ENCODE data around the gene ZNF519. TPM values are rescaled to one million over a fixed set of nuclear protein-coding genes. Genes with fewer than 3 reads are reported as not detected.
"Not testable (repeated sequence)": the region's sequence is repeated elsewhere in the genome, so short reads cannot be mapped to it uniquely, and the experiment has no call there.

Gene ZNF519
- total RNA-seq, 1 experiment from 2014 or later = 5.9 TPM

- H3K27me3 ChIP-seq (ENCODE audit: low read length); H3K4me3 ChIP-seq (ENCODE audit: low read length); H3K79me2 ChIP-seq (ENCODE audit: low read length); H4K20me1 ChIP-seq (ENCODE audit: low read length); BruUV-seq (replicated peaks); DNase-seq; H2AFZ ChIP-seq (ENCODE audit: low read length); H3K9me2 ChIP-seq (replicated peaks; ENCODE audit: low read length); CTCF ChIA-PET; ATAC-seq; H3K36me3 ChIP-seq (ENCODE audit: low read depth, low read length); H3K9me3 ChIP-seq (ENCODE audit: low read length); H3K4me2 ChIP-seq (ENCODE audit: low read length); H3F3A ChIP-seq (ENCODE audit: low read length, unreplicated experiment); H3K4me1 ChIP-seq (ENCODE audit: insufficient read depth, low read length); POLR2A ChIA-PET (ENCODE audit: unreplicated experiment); H3K27ac ChIP-seq (ENCODE audit: low read length); H3K9ac ChIP-seq (ENCODE audit: low read length): not testable (repeated sequence)
- intact Hi-C loops (cut with micrococcal nuclease) = loop anchor here (10.0 kb wide), 1 partner anchor 223 kb away; no protein-coding TSS in a partner anchor
Measured at GRCh38 chr18:14171301-14172141, 39.3 kb upstream of the ZNF519 start.

GRCh38 chr18:14170367-14171036 lies 38.3 kb upstream of the ZNF519 start:
- H3F3A ChIP-seq (ENCODE audit: low read length, unreplicated experiment); H2AFZ ChIP-seq (ENCODE audit: low read length); H4K20me1 ChIP-seq (ENCODE audit: low read length); H3K9me2 ChIP-seq (replicated peaks; ENCODE audit: low read length); H3K4me1 ChIP-seq (ENCODE audit: insufficient read depth, low read length); H3K9me3 ChIP-seq (ENCODE audit: low read length); H3K27me3 ChIP-seq (ENCODE audit: low read length); BruUV-seq (replicated peaks); DNase-seq; H3K4me2 ChIP-seq (ENCODE audit: low read length); H3K4me3 ChIP-seq (ENCODE audit: low read length); H3K9ac ChIP-seq (ENCODE audit: low read length); H3K36me3 ChIP-seq (ENCODE audit: low read depth, low read length); H3K79me2 ChIP-seq (ENCODE audit: low read length); POLR2A ChIA-PET (ENCODE audit: unreplicated experiment); H3K27ac ChIP-seq (ENCODE audit: low read length); CTCF ChIA-PET: not testable (repeated sequence)
- intact Hi-C loops (cut with micrococcal nuclease) = loop anchor here (10.0 kb wide), 1 partner anchor 224 kb away; no protein-coding TSS in a partner anchor
- peak; percentile 13; the same call in 1 of the 2 replicates for ATAC-seq

- H3K9me2 ChIP-seq (replicated peaks; ENCODE audit: low read length); H4K20me1 ChIP-seq (ENCODE audit: low read length); H3K27ac ChIP-seq (ENCODE audit: low read length); H3K36me3 ChIP-seq (ENCODE audit: low read depth, low read length); DNase-seq; H3K4me3 ChIP-seq (ENCODE audit: low read length); H3K4me2 ChIP-seq (ENCODE audit: low read length); H3F3A ChIP-seq (ENCODE audit: low read length, unreplicated experiment); BruUV-seq (replicated peaks); H3K9ac ChIP-seq (ENCODE audit: low read length); CTCF ChIA-PET; H2AFZ ChIP-seq (ENCODE audit: low read length); H3K4me1 ChIP-seq (ENCODE audit: insufficient read depth, low read length); intact Hi-C loops (cut with micrococcal nuclease); POLR2A ChIA-PET (ENCODE audit: unreplicated experiment); H3K27me3 ChIP-seq (ENCODE audit: low read length); H3K79me2 ChIP-seq (ENCODE audit: low read length); H3K9me3 ChIP-seq (ENCODE audit: low read length); ATAC-seq: not testable (repeated sequence)
Measured at GRCh38 chr18:14162915-14163314, 30.7 kb upstream of the ZNF519 start.

GRCh38 chr18:14151564-14152113 lies 19.4 kb upstream of the ZNF519 start:
- H3K27ac ChIP-seq (ENCODE audit: low read length); POLR2A ChIA-PET (ENCODE audit: unreplicated experiment); H3K4me2 ChIP-seq (ENCODE audit: low read length); H3K27me3 ChIP-seq (ENCODE audit: low read length); H3K9ac ChIP-seq (ENCODE audit: low read length); H2AFZ ChIP-seq (ENCODE audit: low read length); H3K9me2 ChIP-seq (replicated peaks; ENCODE audit: low read length); H3K4me3 ChIP-seq (ENCODE audit: low read length); intact Hi-C loops (cut with micrococcal nuclease); H3K79me2 ChIP-seq (ENCODE audit: low read length); H4K20me1 ChIP-seq (ENCODE audit: low read length); CTCF ChIA-PET; H3F3A ChIP-seq (ENCODE audit: low read length, unreplicated experiment); H3K4me1 ChIP-seq (ENCODE audit: insufficient read depth, low read length); H3K9me3 ChIP-seq (ENCODE audit: low read length); BruUV-seq (replicated peaks); DNase-seq; H3K36me3 ChIP-seq (ENCODE audit: low read depth, low read length): not testable (repeated sequence)
- ATAC-seq = peak; percentile 56

- DNase-seq; H3K79me2 ChIP-seq (ENCODE audit: low read length); H3K9ac ChIP-seq (ENCODE audit: low read length); ATAC-seq; POLR2A ChIA-PET (ENCODE audit: unreplicated experiment); H3K4me3 ChIP-seq (ENCODE audit: low read length); H3K27ac ChIP-seq (ENCODE audit: low read length); H4K20me1 ChIP-seq (ENCODE audit: low read length); H3K27me3 ChIP-seq (ENCODE audit: low read length); CTCF ChIA-PET; H3K4me2 ChIP-seq (ENCODE audit: low read length); H2AFZ ChIP-seq (ENCODE audit: low read length); intact Hi-C loops (cut with micrococcal nuclease); H3K4me1 ChIP-seq (ENCODE audit: insufficient read depth, low read length); H3K9me2 ChIP-seq (replicated peaks; ENCODE audit: low read length); BruUV-seq (replicated peaks); H3K36me3 ChIP-seq (ENCODE audit: low read depth, low read length); H3F3A ChIP-seq (ENCODE audit: low read length, unreplicated experiment); H3K9me3 ChIP-seq (ENCODE audit: low read length): not testable (repeated sequence)
Measured at GRCh38 chr18:14150766-14151165, 18.5 kb upstream of the ZNF519 start.

- H3K4me2 ChIP-seq (ENCODE audit: low read length); H3K27me3 ChIP-seq (ENCODE audit: low read length); H4K20me1 ChIP-seq (ENCODE audit: low read length); H3K4me1 ChIP-seq (ENCODE audit: insufficient read depth, low read length); BruUV-seq (replicated peaks); H3K9me2 ChIP-seq (replicated peaks; ENCODE audit: low read length); H3K9ac ChIP-seq (ENCODE audit: low read length); H3K9me3 ChIP-seq (ENCODE audit: low read length); H2AFZ ChIP-seq (ENCODE audit: low read length); H3K79me2 ChIP-seq (ENCODE audit: low read length); H3K36me3 ChIP-seq (ENCODE audit: low read depth, low read length); H3K4me3 ChIP-seq (ENCODE audit: low read length); ATAC-seq; POLR2A ChIA-PET (ENCODE audit: unreplicated experiment); CTCF ChIA-PET; H3F3A ChIP-seq (ENCODE audit: low read length, unreplicated experiment); H3K27ac ChIP-seq (ENCODE audit: low read length); DNase-seq; intact Hi-C loops (cut with micrococcal nuclease): not testable (repeated sequence)
Measured at GRCh38 chr18:14149916-14150420, 17.7 kb upstream of the ZNF519 start.
